Endothelial cell of umbilical vein (primary cell): ENCODE measurements around the gene MEPE. TPM values are rescaled to one million over a fixed set of nuclear protein-coding genes. Genes with fewer than 3 reads are reported as not detected.

Experiments used
- Bru-seq: library from RNA; stranded (reverse); fragments of 400-500 nt; gene quantifications from one replicate; lab custom pipeline; 2021; lab: Mats Ljungman, UMichigan
- BruChase-seq, 2 experiments: library from RNA; stranded (reverse); fragments of 400-500 nt; gene quantifications; one replicate each; lab custom pipeline; 2021; lab: Mats Ljungman, UMichigan
- BruUV-seq: library from RNA; stranded (reverse); fragments of 400-500 nt; replicated peaks from 2 replicates; lab custom pipeline; 2021; lab: Mats Ljungman, UMichigan
- CTCF ChIA-PET: fragments of 300-600, 350-600 bp; sonication (Branson Sonifier 250); formaldehyde crosslinking; loops from one replicate; lab custom pipeline; 2021; ENCODE audit warnings: antibody characterized with exemption, inconsistent platforms; lab: Charles Lee
- POLR2A ChIA-PET: fragments of 300-600, 350-600 bp; sonication (Branson Sonifier 250); formaldehyde crosslinking; loops from one replicate; lab custom pipeline; 2021; ENCODE audit warnings: antibody characterized with exemption, inconsistent platforms; lab: Charles Lee
- DNase-seq: peaks from one replicate; pipeline ENCODE4 v3.0.0-alpha.2; 2011; ENCODE audit warnings: low read depth, low spot score
- FAIRE-seq: peaks from 2 replicates; lab custom pipeline; 2011; peaks lifted over from hg19 to GRCh38; lab: Jason Lieb, UNC
- H2AFZ ChIP-seq: 2 replicates; pipeline ENCODE4 v1.6.0; 2012; ENCODE audit warnings: low read depth, low read length, control low read depth, inconsistent platforms
- H3K27ac ChIP-seq: 2 replicates; pipeline ENCODE4 v1.5.1; 2011; ENCODE audit warnings: low read depth, mild to moderate bottlenecking, control low read depth, low read length, moderate library complexity; ENCODE audit not compliant: insufficient read depth
- H3K27me3 ChIP-seq, 2 experiments: 2 replicates each; pipeline versions ENCODE4 v1.6.0 to v1.6.1; 2011; ENCODE audit warnings: low read length in 2 of 2, mixed read lengths in 1 of 2; ENCODE audit not compliant: control insufficient read depth in 2 of 2, insufficient read depth in 2 of 2
- H3K36me3 ChIP-seq, 2 experiments: 2 replicates in 1 of 2; 3 replicates in 1 of 2; pipeline ENCODE4 v1.5.1; 2011; ENCODE audit warnings: low read length in 2 of 2, mild to moderate bottlenecking in 1 of 2, moderate library complexity in 1 of 2; ENCODE audit not compliant: control insufficient read depth in 2 of 2, insufficient read depth in 2 of 2; ENCODE audit errors: extremely low read depth in 1 of 2
- H3K4me1 ChIP-seq: 3 replicates; pipeline ENCODE4 v1.5.1; 2011; ENCODE audit warnings: mild to moderate bottlenecking, low read length; ENCODE audit not compliant: control insufficient read depth, insufficient read depth; ENCODE audit errors: extremely low read depth
- H3K4me2 ChIP-seq: 2 replicates; pipeline ENCODE4 v1.6.1; 2011; ENCODE audit warnings: low read length, control low read depth, mixed read lengths; ENCODE audit not compliant: insufficient read depth
- H3K4me3 ChIP-seq, 3 experiments: fragments of 200-600 bp in 1 of 3; sonication (generic), shearing (Covaris generic) in 1 of 3; replicated peaks in 1 of 3; 2 replicates each; pipeline ENCODE4 v1.5.1; 2011 to 2016; ENCODE audit warnings: control low read depth in 3 of 3, low read length in 3 of 3, mild to moderate bottlenecking in 2 of 3, inconsistent platforms in 1 of 3, low read depth in 1 of 3, moderate library complexity in 1 of 3; ENCODE audit not compliant: insufficient read depth in 1 of 3
- H3K79me2 ChIP-seq: 2 replicates; pipeline ENCODE4 v1.6.0; 2012; ENCODE audit warnings: low read length, inconsistent platforms; ENCODE audit not compliant: control insufficient read depth, insufficient read depth
- H3K9ac ChIP-seq: replicated peaks from 2 replicates; pipeline ENCODE3; 2011; ENCODE audit warnings: low read length, control low read depth; ENCODE audit not compliant: insufficient read depth; ENCODE audit errors: extremely low read depth
- H3K9me1 ChIP-seq: replicated peaks from 3 replicates; pipeline ENCODE4 v1.6.0; 2011; ENCODE audit warnings: mild to moderate bottlenecking, low read length; ENCODE audit not compliant: control insufficient read depth, insufficient read depth; ENCODE audit errors: extremely low read depth
- H3K9me3 ChIP-seq: replicated peaks from 2 replicates; pipeline ENCODE4 v1.5.1; 2012; ENCODE audit warnings: low read length, inconsistent platforms; ENCODE audit not compliant: control insufficient read depth, insufficient read depth
- H4K20me1 ChIP-seq: replicated peaks from 2 replicates; pipeline ENCODE3; 2011; ENCODE audit warnings: mild to moderate bottlenecking, low read length; ENCODE audit not compliant: control insufficient read depth, insufficient read depth; ENCODE audit errors: extremely low read depth
- CTCF ChIP-seq, 2 donors: IDR thresholded peaks; 1 replicate in 1 of 2; 2 replicates in 1 of 2; pipeline ENCODE4 v1.5.1; 2011; ENCODE audit warnings: low read length in 2 of 2, mild to moderate bottlenecking in 2 of 2, moderate library complexity in 2 of 2, control low read depth in 1 of 2, inconsistent platforms in 1 of 2, low read depth in 1 of 2; ENCODE audit not compliant: insufficient read depth in 1 of 2; ENCODE audit errors: extremely low read depth in 1 of 2
- EZH2 ChIP-seq: IDR thresholded peaks from 2 replicates; pipeline ENCODE4 v1.6.1; 2012; ENCODE audit warnings: borderline replicate concordance, low read depth, mild to moderate bottlenecking, moderate library complexity, low read length, inconsistent platforms; ENCODE audit not compliant: severe bottlenecking
- FOS ChIP-seq: IDR thresholded peaks from 2 replicates; pipeline ENCODE4 v1.6.1; 2011; ENCODE audit warnings: mild to moderate bottlenecking, low read length, moderate library complexity, borderline replicate concordance; ENCODE audit not compliant: insufficient read depth
- GATA2 ChIP-seq: IDR thresholded peaks from 2 replicates; pipeline ENCODE4 v1.7.0; 2011; ENCODE audit warnings: low read depth, mild to moderate bottlenecking, moderate library complexity, mixed read lengths, low read length; ENCODE audit not compliant: insufficient read length, insufficient read depth
- JUN ChIP-seq: IDR thresholded peaks from 2 replicates; pipeline ENCODE4 v1.6.1; 2011; ENCODE audit warnings: borderline replicate concordance, low read depth; ENCODE audit not compliant: insufficient read length, insufficient read depth
- MAX ChIP-seq: IDR thresholded peaks from 2 replicates; pipeline ENCODE4 v1.6.1; 2011; ENCODE audit not compliant: insufficient read depth, insufficient read length
- MYC ChIP-seq: IDR thresholded peaks from one replicate; pipeline ENCODE4 v1.6.1; 2011; ENCODE audit warnings: mild to moderate bottlenecking, low read depth, low read length
- POLR2A ChIP-seq: IDR thresholded peaks from 2 replicates; pipeline ENCODE4 v1.6.1; 2012; ENCODE audit warnings: low read depth, mild to moderate bottlenecking, control low read depth, low read length
- POLR2AphosphoS5 ChIP-seq: IDR thresholded peaks from 2 replicates; pipeline ENCODE4 v1.6.1; 2012; ENCODE audit warnings: low read depth, mild to moderate bottlenecking, control low read depth, low read length, moderate library complexity; ENCODE audit not compliant: insufficient read depth
- dilution Hi-C: fragments of 300-500 bp; cut with MboI; formaldehyde crosslinking; loops from one replicate; pipeline ENCODE4 v1.15.0; 2019; ENCODE audit warnings: low sequenced_read_pairs; ENCODE audit not compliant: extremely low pct_ligation_motif_present
- intact Hi-C: fragments of 100-400 bp; cut with micrococcal nuclease; formaldehyde crosslinking; loops from one replicate; pipeline ENCODE4 v1.10.0; 2022
- long read RNA-seq: library from polyadenylated mRNA; stranded (forward); transcript quantifications from one replicate; pipeline ENCODE4 v2.0.0, GENCODE V29; 2021
- polyA minus RNA-seq, 3 experiments: library from RNA; depleted of rRNA, polyadenylated mRNA; stranded (reverse); fragments of >200 nt; gene quantifications; 1 replicate in 1 of 3; 2 replicates in 2 of 3; pipeline ENCODE4 v1.2.3, GENCODE V29; 2011
- polyA plus RNA-seq, 4 experiments: library from polyadenylated mRNA; depleted of rRNA in 3 of 4; stranded (reverse) in 3 of 4; unstranded in 1 of 4; fragments of >200 nt; gene quantifications; 2 replicates each; pipeline versions ENCODE4 v1.2.1 to v1.2.3, GENCODE V29; 2011 to 2012; ENCODE audit warnings: missing spikeins in 1 of 4
- total RNA-seq: library from RNA; stranded (reverse); gene quantifications from 2 replicates; pipeline ENCODE4 v1.2.3, GENCODE V29; 2021

Gene MEPE
- total RNA-seq: not detected in 2 replicates
- not detected in 2 replicates for polyA plus RNA-seq
- polyA plus RNA-seq (2011; cell fraction: cytosol; rRNA removed): not detected in 2 replicates
- not detected in 2 replicates for polyA plus RNA-seq (2011; cell fraction: nucleus; rRNA removed)
- not detected in 2 replicates for polyA plus RNA-seq (2012)
- not detected in 2 replicates for polyA minus RNA-seq
- not detected for polyA minus RNA-seq (2011; cell fraction: cytosol; rRNA and poly(A)+ RNA removed)
- not detected in 2 replicates for polyA minus RNA-seq (2011; cell fraction: nucleus; rRNA and poly(A)+ RNA removed)
- not detected for Bru-seq, nascent RNA
- BruChase-seq, experiment 1, labeled RNA remaining after a 6-hour chase: not detected
- BruChase-seq, experiment 2, labeled RNA remaining after a 2-hour chase: not detected
- long read RNA-seq: 0 reads

- TF ChIP-seq FOS (no peak), JUN (no peak), MAX (no peak), POLR2A (no peak), MYC (no peak), POLR2AphosphoS5 (no peak), CTCF (IDR thresholded peaks at IDR 0.05; ENCODE audit: extremely low read depth in 1 of 2, insufficient read depth in 1 of 2, low read depth in 1 of 2, low read length in 2 of 2) (no peak), EZH2 (no peak), GATA2 (no peak)
- Histone ChIP-seq H3K4me1 (no peaks in the 10 kb centered on the region), H3K4me2 (no peak within 1 kb of the TSS), H3K36me3 (no peaks in the 10 kb centered on the region), H3K27ac (no peak within 1 kb of the TSS), H3K4me3 (no peak within 1 kb of the TSS), H3K9me1 (no peaks in the 10 kb centered on the region), H3K79me2 (no peaks in the 10 kb centered on the region), H3K9me3 (no peaks in the 10 kb centered on the region), H3K27me3 (peaks cover 9 to 10% of the 10 kb centered on the region in 2 experiments), H2AFZ (no peak within 1 kb of the TSS), H3K9ac (no peak within 1 kb of the TSS), H4K20me1 (no peaks in the 10 kb centered on the region)
- CTCF ChIA-PET: interaction anchor here (1.4 kb wide), 1 partner anchor 20 kb away, joined by 3 read pairs; no protein-coding TSS in a partner anchor
- dilution Hi-C loops (no loop called here), intact Hi-C loops (no loop called here)
- FAIRE-seq (no peak), DNase-seq (no peak)
- no TSS peak for BruUV-seq
- POLR2A ChIA-PET: no interaction called here
Observed at GRCh38 chr4:87832669-87833068, at the start of gene MEPE. Gene MEPE (plus strand): TSS chr4:87832969. CDS start chr4:87834715, 1,746 bp downstream.
